NCI-H146 treated with DMSO at 0.1 percent for 48 hours (cell line): ENCODE data around the gene IL1RAPL2.
"Not testable (repeated sequence)": the region's sequence is repeated elsewhere in the genome, so short reads cannot be mapped to it uniquely, and the experiment has no call there.

Experiments used
- DNase-seq: peaks from one replicate; lab custom pipeline; 2025; ENCODE audit not compliant: unreplicated experiment; lab: John Stamatoyannopoulos, UW

The IL1RAPL2 gene

DNA sequence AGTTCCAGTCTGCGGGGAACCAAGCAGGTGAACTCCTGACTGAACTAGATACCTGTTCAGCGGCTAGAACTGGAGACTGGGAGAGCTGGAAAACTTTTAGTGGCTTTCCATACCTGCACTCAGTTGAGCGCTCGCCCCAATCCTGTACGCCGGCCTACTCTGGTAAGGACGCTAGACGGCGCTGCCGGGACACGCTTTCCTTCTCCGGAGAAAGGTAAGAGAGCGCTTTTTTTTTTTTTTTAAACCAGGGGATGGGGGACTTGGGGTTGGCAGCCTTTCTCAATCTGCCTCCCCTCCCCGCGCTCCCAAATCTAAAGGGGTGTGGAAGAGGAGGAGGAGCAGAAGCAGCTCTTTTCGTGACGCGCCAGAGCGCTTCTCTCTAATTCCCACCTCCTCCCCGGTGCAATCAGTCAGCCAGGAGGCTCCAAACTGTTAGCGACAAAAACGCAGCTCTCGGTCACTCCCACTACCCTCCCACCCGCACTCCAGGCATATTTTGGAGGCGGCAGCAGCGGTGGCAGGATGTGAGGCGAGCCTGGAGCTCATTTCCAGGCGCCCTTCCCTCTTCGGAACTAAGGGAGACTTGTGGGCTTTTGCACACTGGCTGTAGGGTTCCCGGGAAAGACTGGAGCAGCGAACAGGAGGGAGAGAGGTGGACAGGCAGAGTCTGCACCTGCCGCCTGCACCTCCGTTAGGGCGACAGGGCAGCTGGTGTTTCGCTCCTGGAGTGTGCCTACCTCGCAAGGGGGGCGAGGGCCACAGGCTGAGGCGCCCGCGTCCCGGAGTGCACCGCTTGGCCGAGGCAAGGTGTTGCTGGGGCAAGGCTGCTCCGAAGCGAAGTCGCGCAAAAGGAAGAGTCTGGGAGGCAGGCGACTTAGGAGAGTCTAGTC is at the start of gene IL1RAPL2:
IL1RAPL2 (plus strand) TSS at position 409 of the 890 bp plus-strand sequence.
- no peak for DNase-seq

DNA sequence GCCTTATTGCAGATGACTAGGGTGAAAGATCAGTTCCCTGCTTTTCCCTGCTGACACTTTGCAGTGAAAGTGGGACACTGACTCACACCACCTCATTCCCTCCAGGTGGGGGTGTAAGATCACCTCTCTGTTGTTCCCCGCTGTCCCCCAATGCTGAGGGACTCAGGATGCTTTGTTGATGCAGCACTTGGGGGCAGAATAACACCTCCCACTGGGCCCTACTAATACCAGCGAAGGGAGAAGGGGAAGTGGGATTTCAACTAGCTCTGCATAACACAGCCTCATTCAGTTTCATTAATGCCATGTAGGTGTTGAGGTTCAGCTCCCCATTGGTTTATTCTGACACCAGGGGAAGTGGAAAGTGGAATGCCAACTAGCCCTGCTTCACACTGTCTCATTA is 43.6 kb upstream of the IL1RAPL2 start:
- DNase-seq = no peak

- no peak for DNase-seq
Observed at GRCh38 chrX:104523858-104524257, 42.1 kb upstream of the IL1RAPL2 start.

GRCh38 chrX:104539081-104539480 is 26.9 kb upstream of the IL1RAPL2 start:
- DNase-seq = no peak

- DNase-seq = not testable (repeated sequence)
Observed at GRCh38 chrX:104542447-104542846, 23.6 kb upstream of the IL1RAPL2 start.

GRCh38 chrX:104564335-104564734 is 1.7 kb upstream of the IL1RAPL2 start:
- no peak for DNase-seq

DNA sequence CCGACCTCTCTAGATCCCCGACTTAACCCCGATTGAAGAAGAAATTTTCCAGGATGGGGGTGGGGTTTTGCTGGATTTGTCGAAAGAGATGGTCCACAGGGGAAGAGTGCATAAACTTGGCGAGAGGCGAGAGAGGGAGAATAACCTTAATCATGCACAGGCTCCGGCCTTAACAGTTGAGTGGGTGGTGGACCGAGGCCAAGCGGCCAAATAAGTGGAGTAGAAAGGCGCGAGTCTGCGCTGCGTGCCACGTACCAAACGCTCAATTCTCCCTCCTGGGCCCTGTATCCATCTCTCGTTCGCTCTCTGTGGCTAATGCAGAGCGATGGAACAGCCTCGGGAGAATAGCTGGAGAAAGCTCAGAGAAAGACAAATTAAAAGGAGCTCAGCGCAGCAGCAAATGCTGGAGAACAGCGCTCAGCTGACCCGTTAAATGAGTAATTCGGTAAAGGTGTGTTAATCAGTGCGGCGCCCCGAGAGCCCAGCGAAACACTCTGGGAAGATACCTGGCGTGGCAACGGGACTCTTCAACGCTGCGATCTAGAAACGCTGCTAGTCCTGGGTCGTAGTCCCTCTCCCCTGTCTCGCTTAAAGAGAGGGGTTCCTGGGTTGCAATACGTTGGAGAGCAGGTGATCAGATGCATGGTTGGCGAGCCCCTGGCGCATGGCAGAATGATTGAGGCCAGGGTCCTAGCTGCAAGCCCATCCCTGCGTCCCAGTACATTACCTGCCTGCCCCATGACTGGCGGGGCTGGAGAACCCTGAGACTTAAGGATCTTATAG is 887 bp upstream of the IL1RAPL2 start:
- no peak for DNase-seq

- DNase-seq = no peak
Observed at GRCh38 chrX:104566681-104567501, 892 bp downstream of the IL1RAPL2 start.

- no peak for DNase-seq
Observed at GRCh38 chrX:104567506-104567905, 1.5 kb downstream of the IL1RAPL2 start.

DNA sequence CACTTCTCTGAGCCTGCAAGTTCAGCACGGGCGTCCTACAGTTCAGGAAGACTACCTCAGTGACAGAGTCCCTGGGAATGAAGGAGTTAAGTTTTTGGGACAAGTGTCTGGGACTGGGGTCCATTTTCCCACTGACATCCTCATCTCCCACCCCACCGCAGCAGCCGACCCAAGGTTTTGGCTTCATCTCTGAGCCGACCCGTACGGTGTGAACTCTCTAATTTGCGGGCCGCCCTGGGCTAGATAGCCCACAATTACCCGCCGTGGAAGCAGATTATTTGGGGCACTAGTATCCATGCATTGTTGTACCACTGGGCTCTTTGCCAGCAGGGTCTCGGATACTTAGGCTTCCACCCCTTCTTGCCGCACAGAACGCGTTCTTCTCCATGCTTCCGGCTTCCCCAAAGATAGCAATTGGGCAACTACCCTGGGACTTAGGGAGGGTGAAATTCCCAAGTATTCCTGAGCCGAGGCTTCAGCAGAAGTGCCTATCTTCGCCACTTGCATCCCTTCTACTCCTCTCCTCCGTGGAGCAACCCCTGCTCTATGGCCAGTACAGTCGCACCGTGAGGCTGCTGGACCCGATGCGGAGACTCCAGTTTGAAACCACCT is 2.4 kb downstream of the IL1RAPL2 start:
- DNase-seq = no peak

- no peak for DNase-seq
Observed at GRCh38 chrX:104618106-104618895, 52.3 kb downstream of the IL1RAPL2 start.

- DNase-seq = no peak
Observed at GRCh38 chrX:104621781-104622180, 55.8 kb downstream of the IL1RAPL2 start.

- no peak for DNase-seq
Observed at GRCh38 chrX:104641176-104641575, 75.2 kb downstream of the IL1RAPL2 start.

GRCh38 chrX:104647084-104647483 is 81.1 kb downstream of the IL1RAPL2 start:
- DNase-seq = no peak

DNA sequence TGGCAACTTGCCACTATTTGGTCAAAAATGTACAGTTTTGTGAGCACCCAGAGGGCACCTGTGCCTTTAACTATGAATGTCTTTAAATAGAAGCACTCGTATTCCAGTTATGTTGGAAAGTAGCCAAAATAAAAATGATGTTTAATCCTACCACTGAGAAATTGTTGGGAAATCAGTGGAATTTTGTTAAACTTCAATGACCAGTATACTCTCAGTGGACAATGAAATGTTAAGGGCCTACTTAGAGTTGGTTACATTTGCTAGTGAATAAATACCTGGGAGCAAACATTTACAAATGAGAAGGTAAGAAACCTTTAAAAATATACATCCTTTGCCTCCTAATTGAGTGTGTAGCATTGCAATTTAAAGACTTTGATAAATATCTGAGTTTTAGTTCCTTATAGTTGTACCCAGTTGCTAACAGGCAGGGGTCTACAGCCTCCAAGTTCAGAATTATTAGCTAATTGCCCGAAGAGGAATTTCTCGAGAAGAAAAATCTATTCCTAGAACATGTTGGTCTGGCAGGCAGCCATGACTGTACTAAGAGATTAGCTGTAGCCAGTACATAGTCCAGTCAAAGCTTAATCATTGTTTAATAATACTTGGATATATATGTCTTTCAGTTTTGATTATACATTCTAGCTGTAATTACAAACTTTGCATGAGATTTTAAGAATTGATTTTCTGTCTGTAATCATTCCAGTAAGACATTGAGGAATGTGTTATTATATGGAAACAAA is 93.2 kb downstream of the IL1RAPL2 start:
- DNase-seq = no peak

- no peak for DNase-seq
Observed at GRCh38 chrX:104660092-104660491, 94.1 kb downstream of the IL1RAPL2 start.

- no peak for DNase-seq
Observed at GRCh38 chrX:104662694-104663093, 96.7 kb downstream of the IL1RAPL2 start.

- DNase-seq = no peak
Observed at GRCh38 chrX:104665691-104666090, 99.7 kb downstream of the IL1RAPL2 start.

- no peak for DNase-seq
Observed at GRCh38 chrX:104668550-104668949, 102.6 kb downstream of the IL1RAPL2 start.
